ENCODE data around the gene ITPK1. TPM values are rescaled to one million over a fixed set of nuclear protein-coding genes. Genes with fewer than 3 reads are reported as not detected.

ITPK1 gene
- total and polyA plus RNA-seq, 2 donors (not counting 3 experiments of a cell fraction or from before 2014, with no cell fraction given), result 39.6 to 51.8 TPM

GRCh38 chr14:93116676-93117200 lies 1.0 kb upstream of the ITPK1 start:
- FAIRE-seq (no peak), DNase-seq (ENCODE audit: low read depth, low spot score) (no peak)
- intact Hi-C loops (cut with micrococcal nuclease), result loop anchor here (5.0 to 10.0 kb wide), 2 partner anchors 218 to 776 kb away; partner anchors contain the start of gene BTBD7
- dilution Hi-C loops (cut with MboI; ENCODE audit: extremely low pct_ligation_motif_present, low sequenced_read_pairs), result no loop called here
- BruUV-seq (replicated peaks), result no TSS peak
- Histone ChIP-seq H3K9me1 (replicated peaks; ENCODE audit: control insufficient read depth, extremely low read depth, insufficient read depth, low read length) (no peaks in the 10 kb centered on the region), H3K4me3 (replicated peaks in 1 of 3; ENCODE audit: insufficient read depth in 1 of 3, low read depth in 1 of 3, low read length in 3 of 3) (peak overlapping the region in 1 of 3 experiments; percentile 56), H3K79me2 (ENCODE audit: control insufficient read depth, insufficient read depth, low read length) (peaks cover 1% of the 10 kb centered on the region), H4K20me1 (replicated peaks; ENCODE audit: control insufficient read depth, extremely low read depth, insufficient read depth, low read length) (no peaks in the 10 kb centered on the region), H3K27me3 (ENCODE audit: control insufficient read depth in 2 of 2, insufficient read depth in 2 of 2, low read length in 2 of 2) (no peaks in the 10 kb centered on the region), H3K36me3 (ENCODE audit: control insufficient read depth in 2 of 2, extremely low read depth in 1 of 2, insufficient read depth in 2 of 2, low read length in 2 of 2) (no peaks in the 10 kb centered on the region), H3K9me3 (replicated peaks; ENCODE audit: control insufficient read depth, insufficient read depth, low read length) (no peaks in the 10 kb centered on the region), H2AFZ (ENCODE audit: low read depth, low read length) (peak overlapping the region; percentile 88), H3K4me1 (ENCODE audit: control insufficient read depth, extremely low read depth, insufficient read depth, low read length) (peaks cover 12% of the 10 kb centered on the region), H3K9ac (replicated peaks; ENCODE audit: extremely low read depth, insufficient read depth, low read length) (peak overlapping the region; percentile 86), H3K27ac (ENCODE audit: insufficient read depth, low read depth, low read length) (peak overlapping the region; percentile 62), H3K4me2 (ENCODE audit: insufficient read depth, low read length) (peak overlapping the region; percentile 79)
- TF ChIP-seq POLR2A (IDR thresholded peaks at IDR 0.05; ENCODE audit: low read depth, low read length) (no peak), EZH2 (IDR thresholded peaks at IDR 0.05; ENCODE audit: borderline replicate concordance, low read depth, low read length, severe bottlenecking) (no peak), MAX (IDR thresholded peaks at IDR 0.05; ENCODE audit: insufficient read depth, insufficient read length) (no peak), CTCF (IDR thresholded peaks at IDR 0.05; ENCODE audit: extremely low read depth in 1 of 2, insufficient read depth in 1 of 2, low read depth in 1 of 2, low read length in 2 of 2) (no peak), JUN (IDR thresholded peaks at IDR 0.05; ENCODE audit: borderline replicate concordance, insufficient read depth, insufficient read length, low read depth) (no peak), MYC (IDR thresholded peaks at IDR 0.05; ENCODE audit: low read depth, low read length) (no peak)
- ChIA-PET POLR2A (no interaction called here), CTCF (interaction anchor here (0.8 to 6.4 kb wide), 2 partner anchors 15 to 23 kb away, joined by 5 to 48 read pairs; no protein-coding TSS in a partner anchor)
